Skeletal muscle cell (primary cell): Measurements from ENCODE around the gene CENPV.
A peak's percentile ranks its signal among the peaks of the same experiment; 100 is the strongest.

Experiments used
- DNase-seq: peaks from one replicate; pipeline ENCODE4 v3.0.0-alpha.2; 2010; ENCODE audit warnings: low read depth
- H3K4me3 ChIP-seq: 2 replicates; pipeline ENCODE4 v1.5.1; 2011; ENCODE audit warnings: low read depth, mild to moderate bottlenecking, control low read depth, low read length, moderate library complexity

Gene CENPV

GRCh38 chr17:16363749-16364536 lies 10.7 kb upstream of the CENPV start:
- DNase-seq: no peak

GRCh38 chr17:16361874-16362273 lies 8.6 kb upstream of the CENPV start:
- no peak for DNase-seq
- H3K4me3 ChIP-seq: no peak overlapping the region

More at GRCh38 chr17:16363749-16364536, 10.7 kb upstream of the CENPV start:
- no peak overlapping the region for H3K4me3 ChIP-seq

- H3K4me3 ChIP-seq: no peak overlapping the region
Measured at GRCh38 chr17:16358394-16358793, 5.1 kb upstream of the CENPV start.

GRCh38 chr17:16354585-16354984 lies 1.3 kb upstream of the CENPV start:
- no peak for DNase-seq
- H3K4me3 ChIP-seq: no peak overlapping the region

More at GRCh38 chr17:16358394-16358793, 5.1 kb upstream of the CENPV start:
- DNase-seq: no peak

- no peak for DNase-seq
- peak overlapping the region; percentile 75 for H3K4me3 ChIP-seq
Measured at GRCh38 chr17:16352667-16353316, 477 bp downstream of the CENPV start.

GRCh38 chr17:16352303-16352666 lies 984 bp downstream of the CENPV start:
- DNase-seq: no peak

GRCh38 chr17:16351831-16352230 lies 1.4 kb downstream of the CENPV start:
- peak overlapping the region; percentile 75 for H3K4me3 ChIP-seq
- no peak for DNase-seq

More at GRCh38 chr17:16352303-16352666, 984 bp downstream of the CENPV start:
- H3K4me3 ChIP-seq: peak overlapping the region; percentile 75

GRCh38 chr17:16349431-16349830 lies 3.8 kb downstream of the CENPV start:
- DNase-seq: no peak
- no peak overlapping the region for H3K4me3 ChIP-seq

GRCh38 chr17:16348586-16348985 lies 4.7 kb downstream of the CENPV start:
- H3K4me3 ChIP-seq: no peak overlapping the region
- no peak for DNase-seq

GRCh38 chr17:16346721-16347271 lies 6.5 kb downstream of the CENPV start:
- DNase-seq: no peak
- H3K4me3 ChIP-seq: no peak overlapping the region

- H3K4me3 ChIP-seq: no peak overlapping the region
- no peak for DNase-seq
Measured at GRCh38 chr17:16345565-16345964, 7.7 kb downstream of the CENPV start.

GRCh38 chr17:16343569-16343968 lies 9.7 kb downstream of the CENPV start:
- no peak for DNase-seq
- no peak overlapping the region for H3K4me3 ChIP-seq

- H3K4me3 ChIP-seq: no peak overlapping the region
- DNase-seq: no peak
Measured at GRCh38 chr17:16342979-16343378, 10.3 kb downstream of the CENPV start.

GRCh38 chr17:16339959-16340358 lies 13.3 kb downstream of the CENPV start:
- H3K4me3 ChIP-seq: no peak overlapping the region
- no peak for DNase-seq

GRCh38 chr17:16339402-16339801 lies 13.9 kb downstream of the CENPV start:
- H3K4me3 ChIP-seq: no peak overlapping the region
- no peak for DNase-seq

- no peak overlapping the region for H3K4me3 ChIP-seq
- DNase-seq: no peak
Measured at GRCh38 chr17:16338391-16338790, 14.9 kb downstream of the CENPV start.

GRCh38 chr17:16329519-16330271 lies 23.6 kb downstream of the CENPV start:
- H3K4me3 ChIP-seq: no peak overlapping the region
- no peak for DNase-seq

GRCh38 chr17:16328997-16329396 lies 24.3 kb downstream of the CENPV start:
- DNase-seq: no peak
- no peak overlapping the region for H3K4me3 ChIP-seq

GRCh38 chr17:16327018-16327417 lies 26.3 kb downstream of the CENPV start:
- no peak overlapping the region for H3K4me3 ChIP-seq
- no peak for DNase-seq

GRCh38 chr17:16325964-16326363 lies 27.3 kb downstream of the CENPV start:
- H3K4me3 ChIP-seq: no peak overlapping the region

More at GRCh38 chr17:16325964-16326363, 27.3 kb downstream of the CENPV start:
- DNase-seq: no peak
